K562 (cell line): Measurements from ENCODE around the gene PPARD. TPM values are rescaled to one million over a fixed set of nuclear protein-coding genes. Genes with fewer than 3 reads are reported as not detected.

Experiments
- ATF4 ChIP-seq: fragments of 450-650 bp; formaldehyde crosslinking; IDR thresholded peaks from 2 replicates; pipeline ENCODE4 v1.4.0; 2022; ENCODE audit warnings: mild to moderate bottlenecking, moderate library complexity
- C11orf30 ChIP-seq: fragments of 450-650 bp; IDR thresholded peaks from 2 replicates; pipeline ENCODE4 v1.6.1; 2016; ENCODE audit warnings: low read depth, mild to moderate bottlenecking
- CEBPG ChIP-seq, 3 experiments: fragments of 200-800 bp in 1 of 3; sonication (Bioruptor generic) in 1 of 3; sonication (generic) in 1 of 3; formaldehyde crosslinking in 1 of 3; IDR thresholded peaks in 2 of 3; conservative IDR thresholded peaks in 1 of 3; 2 replicates each; pipeline versions ENCODE4 v1.6.1 to v1.8.0; 2016 to 2022; ENCODE audit warnings: missing compliant biosample characterization in 2 of 3, missing genetic modification characterization in 2 of 3, mild to moderate bottlenecking in 1 of 3, missing genetic modification reagents in 1 of 3
- CGGBP1 ChIP-seq: fragments of 250-450 bp; sonication (Bioruptor Pico); IDR thresholded peaks from 2 replicates; pipeline ENCODE4 v1.9.0; 2021; ENCODE audit warnings: mild to moderate bottlenecking
- FOXJ3 ChIP-seq: sonication (generic); formaldehyde crosslinking; IDR thresholded peaks from 2 replicates; pipeline ENCODE4 v1.4.0; 2020; ENCODE audit warnings: mild to moderate bottlenecking, missing genetic modification reagents
- FOXP1 ChIP-seq: sonication (generic); formaldehyde crosslinking; IDR thresholded peaks from 2 replicates; pipeline ENCODE4 v1.8.0; 2022; ENCODE audit warnings: mild to moderate bottlenecking, missing genetic modification reagents
- GATA2 ChIP-seq: sonication (generic); formaldehyde crosslinking; IDR thresholded peaks from 2 replicates; pipeline ENCODE4 v1.4.0; 2020; ENCODE audit warnings: mild to moderate bottlenecking, missing genetic modification reagents
- HCFC1 ChIP-seq: IDR thresholded peaks from 2 replicates; pipeline ENCODE4 v1.6.1; 2012; ENCODE audit warnings: low read depth, low read length, improper control_type of control experiment
- HDAC2 ChIP-seq: fragments of 450-650 bp; IDR thresholded peaks from 2 replicates; pipeline ENCODE4 v1.6.1; 2016; ENCODE audit warnings: mild to moderate bottlenecking
- MED1 ChIP-seq: sonication (generic); formaldehyde crosslinking; IDR thresholded peaks from 2 replicates; pipeline ENCODE4 v1.8.1; 2023; ENCODE audit warnings: missing genetic modification reagents, borderline replicate concordance
- NONO ChIP-seq, 2 experiments: fragments of 200-400 bp in 1 of 2; fragments of 450-650 bp in 1 of 2; formaldehyde crosslinking in 1 of 2; IDR thresholded peaks; 2 replicates each; pipeline ENCODE4 v1.6.1; 2017; ENCODE audit warnings: low read depth in 2 of 2, mild to moderate bottlenecking in 2 of 2, moderate library complexity in 2 of 2, low read length in 1 of 2
- POLR2G ChIP-seq: fragments of 200-400 bp; formaldehyde crosslinking; IDR thresholded peaks from 2 replicates; pipeline ENCODE4 v1.6.1; 2017; ENCODE audit warnings: low read depth, mild to moderate bottlenecking, antibody characterized with exemption, low read length, moderate library complexity
- RBBP5 ChIP-seq: fragments of 200-600 bp; sonication (generic); IDR thresholded peaks from 2 replicates; pipeline ENCODE4 v1.6.1; 2012; ENCODE audit warnings: borderline replicate concordance, mild to moderate bottlenecking, low read length, control low read depth, inconsistent platforms; ENCODE audit not compliant: insufficient read depth, poor library complexity, severe bottlenecking
- RHOXF2B ChIP-seq: fragments of 250-450 bp; sonication (Bioruptor Pico); conservative IDR thresholded peaks from 2 replicates; pipeline ENCODE4 v1.5.1; 2021
- SAFB ChIP-seq: fragments of 200-400 bp; formaldehyde crosslinking; IDR thresholded peaks from 2 replicates; pipeline ENCODE4 v1.6.1; 2017; ENCODE audit warnings: low read depth, low read length, borderline replicate concordance
- SMARCB1 ChIP-seq: IDR thresholded peaks from 2 replicates; pipeline ENCODE4 v1.6.1; 2011; ENCODE audit warnings: improper control_type of control experiment, low read depth; ENCODE audit not compliant: insufficient read length
- TCF15 ChIP-seq: fragments of 250-450 bp; sonication (Bioruptor Pico); IDR thresholded peaks from 2 replicates; pipeline ENCODE4 v1.8.0; 2022; ENCODE audit warnings: moderate library complexity, mild to moderate bottlenecking, inconsistent platforms
- XRCC3 ChIP-seq: fragments of 450-650 bp; IDR thresholded peaks from 2 replicates; pipeline ENCODE4 v1.6.1; 2017; ENCODE audit warnings: mild to moderate bottlenecking, moderate library complexity
- ZBTB9 ChIP-seq: fragments of 450-650 bp; formaldehyde crosslinking; IDR thresholded peaks from 2 replicates; pipeline ENCODE4 v1.4.0; 2020; ENCODE audit warnings: mild to moderate bottlenecking, moderate library complexity
- ZNF24 ChIP-seq: fragments of 450-650 bp; IDR thresholded peaks from 2 replicates; pipeline ENCODE4 v1.6.1; 2016
- ZNF311 ChIP-seq: fragments of 250-450 bp; sonication (Bioruptor Pico); IDR thresholded peaks from 2 replicates; pipeline ENCODE4 v1.4.0; 2020; ENCODE audit warnings: mild to moderate bottlenecking, moderate library complexity
- ZNF347 ChIP-seq: fragments of 450-650 bp; formaldehyde crosslinking; IDR thresholded peaks from 2 replicates; pipeline ENCODE4 v1.4.0; 2020; ENCODE audit warnings: low read depth, mild to moderate bottlenecking, moderate library complexity
- ZNF408 ChIP-seq: fragments of 250-450 bp; sonication (Bioruptor Pico); IDR thresholded peaks from 2 replicates; pipeline ENCODE4 v1.4.0; 2020; ENCODE audit warnings: low read depth, mild to moderate bottlenecking, moderate library complexity
- ZNF695 ChIP-seq: fragments of 450-650 bp; formaldehyde crosslinking; IDR thresholded peaks from 2 replicates; pipeline ENCODE4 v1.4.0; 2020; ENCODE audit warnings: mild to moderate bottlenecking, moderate library complexity
- polyA plus RNA-seq, 8 experiments: library from polyadenylated mRNA; depleted of rRNA in 4 of 8; stranded (reverse) in 5 of 8; unstranded in 3 of 8; fragments of >200 nt; fragmentation: Nextera tagmentation in 2 of 8; fragmentation: Illumina TruSeq in 1 of 8; extraction: Ambion mirVana in 2 of 8; extraction: Trizol in 1 of 8; gene quantifications; 2 replicates each; pipeline versions ENCODE4 v1.2.1 to v1.2.3, GENCODE V29; 2011 to 2014; ENCODE audit warnings: inconsistent platforms in 1 of 8, missing spikeins in 1 of 8
- total RNA-seq, 7 experiments: library from RNA; depleted of rRNA in 6 of 7; stranded (reverse); fragments of >200 nt in 6 of 7; fragmentation: Illumina TruSeq in 2 of 7; extraction: Trizol in 2 of 7; gene quantifications; 2 replicates each; pipeline versions ENCODE4 v1.2.1 to v1.2.3, GENCODE V29; 2011 to 2021; ENCODE audit warnings: low replicate concordance in 1 of 7

The PPARD gene
- total and polyA plus RNA-seq, 9 of the 15 experiments (the other 6 are each of a cell fraction or from before 2014, with no cell fraction given), result 0.14 to 13.2 (median 3.8) TPM

GRCh38 chr6:35468181-35468979, 126.0 kb downstream of the PPARD start, which contains the start of gene RPL10A (continued):
- TF ChIP-seq CGGBP1 (CRISPR knock-in tag), result peak; percentile 71; the same call in 1 of the 2 replicates
- TF ChIP-seq FOXJ3 (CRISPR knock-in tag), result no peak
- TF ChIP-seq XRCC3, result no peak
- peak; percentile 80; the same call in 1 of the 2 replicates for TF ChIP-seq FOXP1 (CRISPR knock-in tag)
- TF ChIP-seq TCF15, result 0 out of 2 replicates have a peak, but pooled peaks have one; percentile 46
- TF ChIP-seq C11orf30, result peak; percentile 38
- TF ChIP-seq HDAC2, result peak; percentile 57
- peak; percentile 99 for TF ChIP-seq RBBP5
- TF ChIP-seq ATF4 (CRISPR knock-in tag), result no peak
- TF ChIP-seq ZBTB9 (CRISPR knock-in tag), result peak; percentile 87; the same call in 1 of the 2 replicates
- peak; percentile 63; the same call in 1 of the 2 replicates for TF ChIP-seq ZNF24
- peak; percentile 91 for TF ChIP-seq GATA2 (CRISPR knock-in tag)
- no peak for TF ChIP-seq ZNF311 (CRISPR knock-in tag)
- peak; percentile 68 to 85 for TF ChIP-seq NONO (IDR thresholded peaks at IDR 0.05; ENCODE audit: low read depth in 2 of 2, low read length in 1 of 2)
- no peak for TF ChIP-seq MED1 (CRISPR knock-in tag)
- TF ChIP-seq ZNF347 (CRISPR knock-in tag), result no peak; the same call in 1 of the 2 replicates
- TF ChIP-seq POLR2G, result peak; percentile 98
- TF ChIP-seq HCFC1, result peak; percentile 40; the same call in 1 of the 2 replicates
- peak; percentile 57; the same call in 1 of the 2 replicates for TF ChIP-seq ZNF695 (CRISPR knock-in tag)
- TF ChIP-seq RHOXF2B (CRISPR knock-in tag), result 0 out of 2 replicates have a peak, but pooled peaks have one; percentile 63
- TF ChIP-seq ZNF408 (CRISPR knock-in tag), result no peak
- TF ChIP-seq SMARCB1, result no peak
- TF ChIP-seq SAFB, result peak; percentile 74; the same call in 1 of the 2 replicates
- TF ChIP-seq CEBPG (CRISPR knock-in tag; IDR thresholded peaks at IDR 0.05), result peak; percentile 52
- TF ChIP-seq CEBPG (tag; conservative IDR thresholded peaks at IDR 0.05 in 1 of 2, IDR thresholded peaks at IDR 0.05 in 1 of 2), result no peak
